SU-DHL-6 (cell line): ENCODE measurements around the gene SERPINA1.

ENCODE experiments used
- EZH2phosphoT487 ChIP-seq: fragments of 200-600 bp; sonication (generic), shearing (Covaris generic); conservative IDR thresholded peaks from 2 replicates; pipeline ENCODE4 v1.6.1; 2018; ENCODE audit warnings: mild to moderate bottlenecking, antibody characterized with exemption, low read length, moderate library complexity, mixed read lengths
- TF ChIP-seq, protein P1 (sequence below): fragments of 200-600 bp; sonication (generic); IDR thresholded peaks from one replicate; pipeline ENCODE4 v1.5.1; 2017; ENCODE audit warnings: antibody characterized with exemption, mild to moderate bottlenecking, low read length, moderate library complexity; ENCODE audit not compliant: insufficient read depth, poor library complexity, severe bottlenecking

DNA sequence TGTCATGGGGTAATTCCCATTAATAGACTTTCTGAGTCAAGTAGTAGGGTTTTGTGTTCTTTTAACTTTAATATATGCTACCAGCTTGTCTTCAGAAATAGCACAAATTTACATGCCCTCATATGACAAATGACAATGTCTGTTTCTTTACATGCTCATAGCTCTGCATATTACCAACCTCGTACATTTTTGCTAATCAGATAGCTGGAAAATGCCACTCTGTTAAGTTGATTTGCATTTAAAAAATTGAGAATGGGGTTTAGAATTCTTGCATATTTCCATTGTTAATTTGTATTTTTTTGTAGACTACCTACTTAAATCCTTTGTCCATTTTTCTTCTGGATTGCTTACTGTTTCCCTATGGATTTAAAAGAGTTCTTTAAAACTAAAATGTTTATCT is 31.2 kb downstream of the SERPINA1 start:
- TF ChIP-seq, protein P1, sequence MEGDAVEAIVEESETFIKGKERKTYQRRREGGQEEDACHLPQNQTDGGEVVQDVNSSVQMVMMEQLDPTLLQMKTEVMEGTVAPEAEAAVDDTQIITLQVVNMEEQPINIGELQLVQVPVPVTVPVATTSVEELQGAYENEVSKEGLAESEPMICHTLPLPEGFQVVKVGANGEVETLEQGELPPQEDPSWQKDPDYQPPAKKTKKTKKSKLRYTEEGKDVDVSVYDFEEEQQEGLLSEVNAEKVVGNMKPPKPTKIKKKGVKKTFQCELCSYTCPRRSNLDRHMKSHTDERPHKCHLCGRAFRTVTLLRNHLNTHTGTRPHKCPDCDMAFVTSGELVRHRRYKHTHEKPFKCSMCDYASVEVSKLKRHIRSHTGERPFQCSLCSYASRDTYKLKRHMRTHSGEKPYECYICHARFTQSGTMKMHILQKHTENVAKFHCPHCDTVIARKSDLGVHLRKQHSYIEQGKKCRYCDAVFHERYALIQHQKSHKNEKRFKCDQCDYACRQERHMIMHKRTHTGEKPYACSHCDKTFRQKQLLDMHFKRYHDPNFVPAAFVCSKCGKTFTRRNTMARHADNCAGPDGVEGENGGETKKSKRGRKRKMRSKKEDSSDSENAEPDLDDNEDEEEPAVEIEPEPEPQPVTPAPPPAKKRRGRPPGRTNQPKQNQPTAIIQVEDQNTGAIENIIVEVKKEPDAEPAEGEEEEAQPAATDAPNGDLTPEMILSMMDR, result no peak
- TF ChIP-seq EZH2phosphoT487, result no peak
